ENCODE data around the gene FAM171A1.
"Not testable (repeated sequence)": the region's sequence is repeated elsewhere in the genome, so short reads cannot be mapped to it uniquely, and the experiment has no call there.

The FAM171A1 gene

GRCh38 chr10:15316145-15316544 lies 54.9 kb downstream of the FAM171A1 start:
- DNase-seq: no peak

- no peak for DNase-seq
Measured at GRCh38 chr10:15315286-15315685, 55.8 kb downstream of the FAM171A1 start.

- DNase-seq: no peak
Measured at GRCh38 chr10:15314482-15315045, 56.5 kb downstream of the FAM171A1 start.

- no peak for DNase-seq
Measured at GRCh38 chr10:15313843-15314242, 57.2 kb downstream of the FAM171A1 start.

GRCh38 chr10:15313047-15313446 lies 58.0 kb downstream of the FAM171A1 start:
- DNase-seq: no peak

- DNase-seq: no peak
Measured at GRCh38 chr10:15311569-15312280, 59.4 kb downstream of the FAM171A1 start.

- no peak for DNase-seq
Measured at GRCh38 chr10:15310776-15311568, 60.1 kb downstream of the FAM171A1 start.

GRCh38 chr10:15309221-15309620 lies 61.9 kb downstream of the FAM171A1 start:
- no peak for DNase-seq

- no peak for DNase-seq
Measured at GRCh38 chr10:15306735-15307280, 64.3 kb downstream of the FAM171A1 start.

- DNase-seq: no peak
Measured at GRCh38 chr10:15305634-15306033, 65.5 kb downstream of the FAM171A1 start.

- no peak for DNase-seq
Measured at GRCh38 chr10:15305161-15305560, 65.9 kb downstream of the FAM171A1 start.

- DNase-seq: not testable (repeated sequence)
Measured at GRCh38 chr10:15302188-15302956, 68.7 kb downstream of the FAM171A1 start.

GRCh38 chr10:15300697-15301096 lies 70.4 kb downstream of the FAM171A1 start:
- DNase-seq: no peak

GRCh38 chr10:15300145-15300544 lies 70.9 kb downstream of the FAM171A1 start:
- DNase-seq: no peak

- DNase-seq: no peak
Measured at GRCh38 chr10:15296701-15297100, 74.4 kb downstream of the FAM171A1 start.

- DNase-seq: no peak
Measured at GRCh38 chr10:15295537-15296325, 75.4 kb downstream of the FAM171A1 start.

- DNase-seq: no peak
Measured at GRCh38 chr10:15293862-15294842, 76.9 kb downstream of the FAM171A1 start.

- no peak for DNase-seq
Measured at GRCh38 chr10:15290671-15291070, 80.4 kb downstream of the FAM171A1 start.

GRCh38 chr10:15290150-15290549 lies 80.9 kb downstream of the FAM171A1 start:
- DNase-seq: no peak

GRCh38 chr10:15280974-15281373 lies 90.1 kb downstream of the FAM171A1 start:
- no peak for DNase-seq

GRCh38 chr10:15280462-15280861 lies 90.6 kb downstream of the FAM171A1 start:
- DNase-seq: no peak
